Neuronal stem cell (in vitro differentiated cells): ENCODE results near the gene ACTR3.

Experiments
- DNase-seq: peaks from one replicate; pipeline ENCODE4 v3.0.0-alpha.2; 2013; ENCODE audit warnings: low spot score
- H2AFZ ChIP-seq: one replicate; pipeline ENCODE4 v1.6.1; 2013; ENCODE audit warnings: mild to moderate bottlenecking, low read length, inconsistent platforms
- H2AK5ac ChIP-seq: 2 replicates; pipeline ENCODE4 v1.6.1; 2013; ENCODE audit warnings: low read depth, mild to moderate bottlenecking, inconsistent platforms, low read length, moderate library complexity, mixed read lengths
- H2BK120ac ChIP-seq: 2 replicates; pipeline ENCODE4 v1.6.1; 2013; ENCODE audit warnings: low read depth, mild to moderate bottlenecking, inconsistent platforms, low read length, moderate library complexity, mixed read lengths
- H2BK12ac ChIP-seq: one replicate; pipeline ENCODE4 v1.6.1; 2013; ENCODE audit warnings: low read length, inconsistent platforms
- H2BK15ac ChIP-seq: 2 replicates; pipeline ENCODE4 v1.6.1; 2013; ENCODE audit warnings: mild to moderate bottlenecking, low read length, inconsistent platforms, mixed read lengths
- H2BK5ac ChIP-seq: one replicate; pipeline ENCODE4 v1.6.1; 2013; ENCODE audit warnings: inconsistent platforms, mild to moderate bottlenecking, low read length, moderate library complexity
- H3K14ac ChIP-seq: one replicate; pipeline ENCODE4 v1.6.1; 2013; ENCODE audit warnings: low read length, inconsistent platforms
- H3K18ac ChIP-seq: 2 replicates; pipeline ENCODE4 v1.6.1; 2013; ENCODE audit warnings: low read length, inconsistent platforms
- H3K23ac ChIP-seq: 2 replicates; pipeline ENCODE4 v1.6.1; 2013; ENCODE audit warnings: low read depth, mild to moderate bottlenecking, mixed read lengths, low read length, inconsistent platforms; ENCODE audit not compliant: poor library complexity
- H3K27ac ChIP-seq: replicated peaks from 3 replicates; pipeline ENCODE4 v1.5.1; 2013; ENCODE audit warnings: low read length, inconsistent platforms
- H3K27me3 ChIP-seq, 3 experiments: 2 replicates each; pipeline ENCODE4 v1.6.1; 2013; ENCODE audit warnings: low read length in 3 of 3, mild to moderate bottlenecking in 2 of 3, inconsistent platforms in 1 of 3, low read depth in 1 of 3, mixed read lengths in 1 of 3, moderate library complexity in 1 of 3; ENCODE audit not compliant: control insufficient read depth in 3 of 3, insufficient read depth in 3 of 3
- H3K36me3 ChIP-seq, 2 donors: replicated peaks in 1 of 2; 2 replicates each; pipeline ENCODE4 v1.6.1; 2013; ENCODE audit warnings: low read length in 2 of 2; ENCODE audit not compliant: control insufficient read depth in 2 of 2, insufficient read depth in 2 of 2
- H3K4ac ChIP-seq: 2 replicates; pipeline ENCODE4 v1.6.1; 2013; ENCODE audit warnings: inconsistent platforms, mild to moderate bottlenecking, low read length, moderate library complexity
- H3K4me1 ChIP-seq, 2 donors: 1 replicate in 1 of 2; 2 replicates in 1 of 2; pipeline ENCODE4 v1.6.1; 2013; ENCODE audit warnings: low read length in 2 of 2, low read depth in 1 of 2; ENCODE audit not compliant: control insufficient read depth in 2 of 2, insufficient read depth in 1 of 2
- H3K4me2 ChIP-seq: one replicate; pipeline ENCODE4 v1.6.1; 2013; ENCODE audit warnings: mild to moderate bottlenecking, low read length, inconsistent platforms; ENCODE audit not compliant: insufficient read depth, poor library complexity, severe bottlenecking
- H3K4me3 ChIP-seq, 2 donors: 2 replicates each; pipeline ENCODE4 v1.5.1; 2013; ENCODE audit warnings: low read length in 2 of 2, mild to moderate bottlenecking in 2 of 2, inconsistent platforms in 1 of 2, moderate library complexity in 1 of 2
- H3K79me1 ChIP-seq: one replicate; pipeline ENCODE4 v1.6.1; 2013; ENCODE audit warnings: low read depth, mild to moderate bottlenecking, inconsistent platforms, low read length, moderate library complexity
- H3K9ac ChIP-seq: one replicate; pipeline ENCODE4 v1.6.1; 2013; ENCODE audit warnings: mild to moderate bottlenecking, low read depth, low read length, inconsistent platforms; ENCODE audit not compliant: poor library complexity
- H3K9me3 ChIP-seq, 2 donors: replicated peaks in 1 of 2; 2 replicates each; pipeline versions ENCODE3 to v1.6.1; 2013; ENCODE audit warnings: low read length in 2 of 2, mild to moderate bottlenecking in 2 of 2, inconsistent platforms in 1 of 2, low read depth in 1 of 2, mixed read lengths in 1 of 2, moderate library complexity in 1 of 2; ENCODE audit not compliant: control insufficient read depth in 2 of 2, insufficient read depth in 1 of 2
- H4K8ac ChIP-seq: one replicate; pipeline ENCODE4 v1.6.1; 2013; ENCODE audit warnings: low read depth, mild to moderate bottlenecking, inconsistent platforms, low read length, moderate library complexity
- H4K91ac ChIP-seq: one replicate; pipeline ENCODE4 v1.6.1; 2013; ENCODE audit warnings: low read length, low read depth, mild to moderate bottlenecking, inconsistent platforms; ENCODE audit not compliant: poor library complexity
- WGBS, 2 donors: extraction: QIAGEN DNeasy Blood & Tissue Kit; methylation state at CpG; one replicate each; pipeline ENCODE4 v1.1.7; 2013; ENCODE audit warnings: missing lambda C conversion rate in 2 of 2, mixed read lengths in 1 of 2; ENCODE audit not compliant: insufficient read length in 2 of 2, insufficient replicate concordance in 1 of 2; ENCODE audit errors: extremely low coverage in 2 of 2; 5-methylcytosine and 5-hydroxymethylcytosine counted together

Gene ACTR3

DNA sequence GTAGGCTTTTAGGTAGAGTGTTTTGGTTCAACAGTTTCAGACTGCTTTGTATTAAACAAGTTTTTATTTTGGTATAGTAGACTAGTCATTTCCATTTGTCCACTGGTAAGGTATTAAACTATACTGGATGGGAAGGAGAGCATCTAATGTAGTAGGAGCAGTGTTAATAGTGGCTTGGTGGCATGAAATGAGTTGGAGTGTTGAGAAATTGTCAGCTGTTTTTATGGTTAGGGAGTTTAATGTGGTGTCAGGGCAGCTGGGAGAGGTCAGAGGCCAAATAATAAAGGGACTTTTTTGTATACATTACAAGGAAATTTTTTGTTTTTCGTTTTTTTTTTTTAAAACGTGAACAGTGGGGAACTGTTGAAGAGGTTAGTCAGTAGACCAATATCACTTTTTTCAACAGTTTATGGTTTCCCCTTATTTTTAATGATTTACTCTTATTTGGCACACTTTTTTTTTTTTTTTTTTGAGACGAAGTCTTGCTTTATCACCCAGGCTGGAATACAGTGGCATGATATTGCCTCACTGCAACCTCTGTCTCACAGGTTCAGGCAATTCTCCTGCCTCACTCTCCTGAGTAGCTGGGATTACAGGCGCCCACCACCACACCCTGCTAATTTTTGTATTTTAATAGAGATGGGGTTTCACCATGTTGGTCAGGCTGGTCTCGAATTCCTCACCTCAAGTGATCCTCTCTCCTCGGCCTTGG lies 21.2 kb downstream of the ACTR3 start:
- WGBS, 2 donors, result no CpG with 5 or more reads among the region's 6 CpGs
- H3K27ac ChIP-seq, result no peak overlapping the region
- no peak for DNase-seq

DNA sequence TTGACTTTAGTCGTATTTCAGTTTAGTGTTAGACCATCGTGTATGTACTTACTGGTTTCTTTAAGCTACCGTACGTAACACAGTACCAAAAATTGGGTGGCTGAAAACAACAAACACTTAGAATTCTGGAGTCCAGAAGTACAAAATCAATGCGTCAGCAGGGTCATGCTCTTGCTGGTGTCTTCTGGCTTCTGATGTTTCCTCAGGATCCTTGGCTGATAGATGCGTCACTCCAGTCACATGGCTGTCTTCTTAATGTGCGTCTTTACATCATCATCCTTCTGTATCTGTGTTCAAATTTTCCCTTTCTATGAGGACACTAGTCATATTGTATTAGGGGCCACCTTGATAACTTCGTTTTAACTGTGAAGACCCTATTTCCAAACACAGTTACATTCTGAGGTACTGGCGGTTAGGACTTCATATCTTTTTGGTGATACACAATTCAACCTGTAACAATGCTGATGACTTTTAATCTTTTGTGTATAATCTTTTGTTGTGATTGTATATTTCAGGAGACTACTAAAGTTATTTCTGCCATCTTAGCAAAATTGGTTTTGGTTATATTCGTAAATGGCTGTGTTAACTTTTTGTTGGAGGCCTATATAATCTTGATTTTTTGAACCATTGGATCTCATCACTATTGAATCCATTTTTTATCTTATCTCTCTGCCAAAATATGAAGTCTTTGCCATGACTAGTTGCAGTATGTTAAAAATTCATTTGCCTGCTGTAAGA lies 25.4 kb downstream of the ACTR3 start:
- H3K9ac ChIP-seq, result no peak overlapping the region
- no peaks in the 10 kb centered on the region for H3K27me3 ChIP-seq
- peaks cover 2 to 78% of the 10 kb centered on the region in 2 donors for H3K36me3 ChIP-seq
- no peak overlapping the region for H3K4me3 ChIP-seq
- H2BK5ac ChIP-seq, result no peak overlapping the region
- H4K8ac ChIP-seq, result no peak overlapping the region
- no peaks in the 10 kb centered on the region for H3K4me1 ChIP-seq
- H3K4me2 ChIP-seq, result no peak overlapping the region
- WGBS, 2 donors, result no CpG with 5 or more reads among the region's 10 CpGs
- no peak overlapping the region for H3K18ac ChIP-seq
- H3K4ac ChIP-seq, result no peak overlapping the region
- H3K27ac ChIP-seq, result no peak overlapping the region
- no peak overlapping the region for H3K23ac ChIP-seq
- no peak overlapping the region for H2AFZ ChIP-seq
- no peak overlapping the region for H3K14ac ChIP-seq
- H4K91ac ChIP-seq, result no peak overlapping the region
- no peaks in the 10 kb centered on the region for H3K79me1 ChIP-seq
- H2BK12ac ChIP-seq, result no peak overlapping the region
- no peaks in the 10 kb centered on the region for H3K9me3 ChIP-seq
- H2BK15ac ChIP-seq, result no peak overlapping the region
- H2AK5ac ChIP-seq, result no peak overlapping the region
- no peak overlapping the region for H2BK120ac ChIP-seq
- no peak for DNase-seq

More for the DNA sequence above, 21.2 kb downstream of the ACTR3 start:
- no peak overlapping the region for H3K14ac ChIP-seq
- peaks cover 0 to 36% of the 10 kb centered on the region in 2 donors for H3K36me3 ChIP-seq
- H3K23ac ChIP-seq, result no peak overlapping the region
- no peak overlapping the region for H2BK120ac ChIP-seq
- H2BK12ac ChIP-seq, result no peak overlapping the region
- no peak overlapping the region for H2AK5ac ChIP-seq
- no peak overlapping the region for H3K4ac ChIP-seq
- no peak overlapping the region for H3K4me3 ChIP-seq
- H3K4me1 ChIP-seq, result no peaks in the 10 kb centered on the region
- peaks cover 2% of the 10 kb centered on the region for H3K79me1 ChIP-seq
- no peak overlapping the region for H4K8ac ChIP-seq
- H2BK15ac ChIP-seq, result no peak overlapping the region
- H2AFZ ChIP-seq, result no peak overlapping the region
- H3K4me2 ChIP-seq, result no peak overlapping the region
- H3K27me3 ChIP-seq, result no peaks in the 10 kb centered on the region
- H4K91ac ChIP-seq, result no peak overlapping the region
- no peak overlapping the region for H2BK5ac ChIP-seq
- peaks cover 0 to 16% of the 10 kb centered on the region in 2 donors for H3K9me3 ChIP-seq
- H3K9ac ChIP-seq, result no peak overlapping the region
- no peak overlapping the region for H3K18ac ChIP-seq

DNA sequence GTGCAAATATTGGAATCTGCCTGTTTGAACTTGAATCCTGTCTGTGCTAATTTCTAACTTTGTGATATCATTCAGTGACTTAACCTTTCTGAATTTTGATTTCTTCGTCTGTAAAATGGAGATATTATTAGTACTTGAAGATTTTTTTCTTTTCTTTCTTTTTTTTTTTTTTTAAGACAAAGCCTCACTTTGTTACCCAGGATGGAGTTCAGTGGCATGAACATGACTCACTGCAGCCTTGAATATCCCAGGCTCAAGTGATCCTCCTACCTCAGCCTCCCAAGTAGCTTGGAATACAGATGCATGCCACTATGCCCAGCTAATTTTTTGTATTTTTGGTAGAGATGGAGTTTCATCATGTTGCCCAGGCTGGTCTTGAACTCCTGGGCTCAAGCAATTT lies 28.3 kb downstream of the ACTR3 start:
- Histone ChIP-seq H2BK12ac (no peak overlapping the region), H3K4ac (no peak overlapping the region), H3K18ac (no peak overlapping the region), H3K36me3 (peaks cover 2 to 94% of the 10 kb centered on the region in 2 donors), H2BK15ac (no peak overlapping the region), H3K4me2 (no peak overlapping the region), H4K8ac (no peak overlapping the region), H2AFZ (no peak overlapping the region), H3K79me1 (no peaks in the 10 kb centered on the region), H3K27ac (no peak overlapping the region), H3K23ac (no peak overlapping the region), H3K9me3 (peaks cover 0 to 2% of the 10 kb centered on the region in 2 donors), H3K27me3 (no peaks in the 10 kb centered on the region), H3K4me1 (no peaks in the 10 kb centered on the region), H4K91ac (no peak overlapping the region), H2BK120ac (no peak overlapping the region), H3K9ac (no peak overlapping the region), H2BK5ac (no peak overlapping the region), H3K4me3 (no peak overlapping the region), H3K14ac (no peak overlapping the region), H2AK5ac (no peak overlapping the region)
- no peak for DNase-seq
- no CpG with 5 or more reads among the region's 1 CpG for whole genome bisulfite sequencing, 2 donors

DNA sequence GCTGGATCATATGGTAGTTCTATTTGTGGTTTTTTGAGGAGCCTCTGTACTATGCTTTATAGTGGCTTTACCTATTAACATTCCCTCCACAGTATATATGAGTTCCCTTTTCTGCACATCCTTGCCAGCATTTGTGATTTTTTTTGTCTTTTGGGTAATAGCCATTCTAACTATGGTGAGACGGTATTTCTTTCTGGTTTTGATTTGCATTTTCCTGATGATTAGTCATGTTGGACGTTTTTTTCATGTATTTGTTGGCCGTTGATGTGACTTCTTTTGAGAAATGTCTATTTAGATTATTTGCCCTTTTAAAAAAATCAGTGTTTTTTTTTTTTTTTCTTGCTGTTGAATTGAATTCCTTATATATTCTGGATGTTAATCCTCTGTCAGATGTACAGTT lies 31.1 kb downstream of the ACTR3 start:
- Histone ChIP-seq H3K4me1 (no peaks in the 10 kb centered on the region), H4K91ac (no peak overlapping the region), H3K79me1 (no peaks in the 10 kb centered on the region), H3K18ac (no peak overlapping the region), H3K23ac (no peak overlapping the region), H3K27me3 (no peaks in the 10 kb centered on the region), H3K4me3 (no peak overlapping the region), H2AFZ (no peak overlapping the region), H4K8ac (no peak overlapping the region), H3K36me3 (peaks cover 2 to 91% of the 10 kb centered on the region in 2 donors), H3K9ac (no peak overlapping the region), H3K14ac (no peak overlapping the region), H3K27ac (no peak overlapping the region), H2BK5ac (no peak overlapping the region), H3K4ac (no peak overlapping the region), H2AK5ac (no peak overlapping the region), H2BK15ac (no peak overlapping the region), H3K4me2 (no peak overlapping the region), H2BK120ac (no peak overlapping the region), H2BK12ac (no peak overlapping the region), H3K9me3 (peaks cover 0 to 2% of the 10 kb centered on the region in 2 donors)
- WGBS, 2 donors, result no CpG with 5 or more reads among the region's 3 CpGs
- no peak for DNase-seq
